Measurements from ENCODE around the gene COX7A1.

- TF ChIP-seq CTCF (conservative IDR thresholded peaks at IDR 0.05 in 1 of 2, IDR thresholded peaks at IDR 0.05 in 1 of 2; ENCODE audit: low read depth in 1 of 2, low read length in 2 of 2) (no peak), EZH2 (IDR thresholded peaks at IDR 0.05; ENCODE audit: low read length, missing control alignments) (no peak)
Measured at GRCh38 chr19:36103040-36103626, 49.1 kb downstream of the COX7A1 start.

All from fibroblast of lung (primary cell).